Body of pancreas (tissue), 4 donors: ENCODE data around the gene TMEM233. TPM values are rescaled to one million over a fixed set of nuclear protein-coding genes. Genes with fewer than 3 reads are reported as not detected.

Experiments used
- ATAC-seq: fragments of 150-250 bp; one replicate; pipeline ENCODE4 v1.9.1; 2016
- DNase-seq, 4 donors: peaks; one replicate each; pipeline ENCODE4 v3.0.0-alpha.2; 2019
- H3K27ac ChIP-seq, 4 donors: fragments of 200-600 bp; sonication (generic); 1 replicate in 3 of 4; 2 replicates in 1 of 4; pipeline versions ENCODE4 v1.5.1 to v1.6.1; 2016 to 2019; ENCODE audit warnings: mild to moderate bottlenecking in 1 of 4, mixed read lengths in 1 of 4, moderate library complexity in 1 of 4
- H3K27me3 ChIP-seq, 2 donors: fragments of 200-600 bp; sonication (generic); one replicate each; pipeline ENCODE4 v1.6.0; 2016; ENCODE audit warnings: mild to moderate bottlenecking in 1 of 2
- H3K36me3 ChIP-seq, 2 donors: fragments of 200-600 bp; sonication (generic); replicated peaks in 1 of 2; 2 replicates each; pipeline ENCODE4 v1.5.1; 2016; ENCODE audit warnings: low read depth in 2 of 2; ENCODE audit not compliant: insufficient read depth in 1 of 2
- H3K4me1 ChIP-seq: fragments of 200-600 bp; sonication (generic); one replicate; pipeline ENCODE4 v1.6.0; 2016
- H3K4me3 ChIP-seq, 2 donors: fragments of 200-600 bp; sonication (generic); 1 replicate in 1 of 2; 2 replicates in 1 of 2; pipeline ENCODE4 v1.5.1; 2016 to 2019
- H3K9me3 ChIP-seq, 3 donors: fragments of 200-600 bp; sonication (generic); 1 replicate in 2 of 3; 2 replicates in 1 of 3; pipeline ENCODE4 v1.5.1; 2016
- CTCF ChIP-seq, 7 experiments: fragments of 450-650 bp in 4 of 7; fragments of 200-600 bp in 3 of 7; sonication (generic) in 3 of 7; IDR thresholded peaks; one replicate each; pipeline ENCODE4 v1.5.1; 2016 to 2019; ENCODE audit warnings: antibody characterized with exemption in 7 of 7
- POLR2A ChIP-seq, 3 donors: fragments of 450-650 bp; IDR thresholded peaks; one replicate each; pipeline ENCODE4 v1.6.1; 2016; ENCODE audit warnings: antibody characterized with exemption in 3 of 3, mild to moderate bottlenecking in 2 of 3
- WGBS, 2 donors: methylation state at CpG; one replicate each; pipeline ENCODE4 v1.1.5; 2017; 5-methylcytosine and 5-hydroxymethylcytosine counted together
- intact Hi-C: fragments of 100-400 bp; cut with DNase I; formaldehyde crosslinking; loops from one replicate; pipeline ENCODE4 v1.15.1; 2023
- total RNA-seq, 2 donors: library from RNA; depleted of rRNA; stranded (reverse); fragments of >200 nt; gene quantifications; one replicate each; pipeline ENCODE4 v1.1.0, GENCODE V29; 2016

TMEM233 gene
- total RNA-seq, 2 donors from 2014 or later = under 0.01 TPM; not detected in 1

GRCh38 chr12:119592232-119592631 lies 1.3 kb upstream of the TMEM233 start:
- DNase-seq (no peak), ATAC-seq (no peak)
- Histone ChIP-seq H3K4me3 (no peak overlapping the region), H3K27ac (no peak overlapping the region), H3K4me1 (peaks cover 14% of the 10 kb centered on the region), H3K36me3 (no peaks in the 10 kb centered on the region), H3K9me3 (no peaks in the 10 kb centered on the region), H3K27me3 (peaks cover 0 to 5% of the 10 kb centered on the region in 2 donors)
- 51 to 56% methylated on average over 2 of the region's 2 CpGs for WGBS, 2 donors
- no peak for TF ChIP-seq POLR2A (IDR thresholded peaks at IDR 0.05)
- no peak for TF ChIP-seq CTCF (IDR thresholded peaks at IDR 0.05)
- intact Hi-C loops = no loop called here

- no peak for TF ChIP-seq CTCF (IDR thresholded peaks at IDR 0.05)
- TF ChIP-seq POLR2A (IDR thresholded peaks at IDR 0.05) = no peak
- no peak for ATAC-seq
- peaks cover 0 to 5% of the 10 kb centered on the region in 2 donors for H3K27me3 ChIP-seq
- H3K9me3 ChIP-seq = no peaks in the 10 kb centered on the region
- no peak overlapping the region for H3K4me3 ChIP-seq
- no peak for DNase-seq
- H3K4me1 ChIP-seq = peaks cover 14% of the 10 kb centered on the region
- no peak overlapping the region for H3K27ac ChIP-seq
- 2% methylated on average over 22 of the region's 22 CpGs for WGBS, 2 donors
- intact Hi-C loops = no loop called here
- no peaks in the 10 kb centered on the region for H3K36me3 ChIP-seq
Measured at GRCh38 chr12:119594399-119594730, 791 bp downstream of the TMEM233 start.

GRCh38 chr12:119594772-119595445 lies 1.3 kb downstream of the TMEM233 start:
- ATAC-seq (no peak), DNase-seq (peak in 1 of 4 donors; percentile 8)
- TF ChIP-seq CTCF (IDR thresholded peaks at IDR 0.05) (no peak), POLR2A (IDR thresholded peaks at IDR 0.05) (no peak)
- no peak overlapping the region for H3K4me3 ChIP-seq
- peaks cover 0 to 5% of the 10 kb centered on the region in 2 donors for H3K27me3 ChIP-seq
- peaks cover 14% of the 10 kb centered on the region for H3K4me1 ChIP-seq
- H3K9me3 ChIP-seq = no peaks in the 10 kb centered on the region
- intact Hi-C loops = no loop called here
- WGBS, 2 donors = 2% methylated on average over 16 to 49 of the region's 49 CpGs
- H3K27ac ChIP-seq = no peak overlapping the region
- H3K36me3 ChIP-seq = no peaks in the 10 kb centered on the region

GRCh38 chr12:119598159-119598558 lies 4.6 kb downstream of the TMEM233 start:
- no peaks in the 10 kb centered on the region for H3K9me3 ChIP-seq
- TF ChIP-seq POLR2A (IDR thresholded peaks at IDR 0.05) (no peak), CTCF (IDR thresholded peaks at IDR 0.05) (no peak)
- no peak overlapping the region for H3K27ac ChIP-seq
- no peaks in the 10 kb centered on the region for H3K36me3 ChIP-seq
- intact Hi-C loops = no loop called here
- 33 to 43% methylated on average over 1 of the region's 1 CpG for WGBS, 2 donors
- ATAC-seq (no peak), DNase-seq (no peak)
- H3K27me3 ChIP-seq = no peaks in the 10 kb centered on the region
- H3K4me1 ChIP-seq = peaks cover 14% of the 10 kb centered on the region
- H3K4me3 ChIP-seq = no peak overlapping the region
